Stimulated activated naive CD8-positive, alpha-beta T cell treated with anti-CD3 and anti-CD28 coated beads, Interleukin-15, amount 100 ng/mL, for 72 hours (primary cell): ENCODE measurements around the gene LRRC46.

Source experiments
- ATAC-seq: fragments of 150-1000 bp; cut with Tn5 transposase; 2 replicates; pipeline ENCODE4 v1.10.0; 2021; ENCODE audit warnings: mild to moderate bottlenecking, moderate library complexity
- DNase-seq, 2 donors: peaks; one replicate each; pipeline ENCODE4 v3.0.0; 2021 to 2022
- H3K27ac Mint-ChIP-seq, 2 donors: one replicate each; pipeline ENCODE4 v1.8.0; 2022; ENCODE audit warnings: mild to moderate bottlenecking in 2 of 2, mixed read lengths in 2 of 2, moderate library complexity in 2 of 2
- H3K27me3 Mint-ChIP-seq: one replicate; pipeline ENCODE4 v1.8.0; 2022; ENCODE audit warnings: mixed read lengths
- H3K4me1 Mint-ChIP-seq: one replicate; pipeline ENCODE4 v1.8.0; 2022; ENCODE audit warnings: mild to moderate bottlenecking, mixed read lengths
- H3K4me3 Mint-ChIP-seq, 2 donors: one replicate each; pipeline ENCODE4 v1.8.0; 2022; ENCODE audit warnings: mild to moderate bottlenecking in 2 of 2, mixed read lengths in 2 of 2, moderate library complexity in 1 of 2
- H3K9me3 Mint-ChIP-seq, 2 donors: one replicate each; pipeline ENCODE4 v1.8.0; 2022; ENCODE audit warnings: mixed read lengths in 2 of 2

The LRRC46 gene

DNA sequence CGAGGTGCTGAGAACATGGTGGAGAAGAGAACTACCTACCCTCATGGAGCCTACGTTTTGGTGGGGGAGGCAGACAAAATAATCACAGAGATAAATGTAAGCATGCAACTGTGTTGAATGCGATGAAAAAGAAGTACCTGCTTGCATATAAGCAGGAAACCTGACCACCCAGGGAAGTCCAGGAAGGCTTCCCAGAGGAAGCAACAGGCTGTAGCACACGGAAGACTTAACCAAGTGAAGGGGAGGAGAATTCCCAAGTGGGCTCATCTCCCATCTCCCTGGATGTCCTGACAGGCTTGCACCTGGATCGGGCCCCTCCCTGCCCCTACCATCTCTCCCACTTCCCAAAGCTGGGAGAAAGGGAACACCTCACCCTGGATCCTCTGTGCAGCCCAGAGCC, 7.6 kb downstream of the LRRC46 start:
- no peak overlapping the region for H3K4me3 Mint-ChIP-seq
- ATAC-seq (no peak), DNase-seq (no peak)
- H3K9me3 Mint-ChIP-seq: no peaks in the 10 kb centered on the region
- H3K27me3 Mint-ChIP-seq: peaks cover 4% of the 10 kb centered on the region
- no peak overlapping the region for H3K27ac Mint-ChIP-seq
- peaks cover 67% of the 10 kb centered on the region for H3K4me1 Mint-ChIP-seq

DNA sequence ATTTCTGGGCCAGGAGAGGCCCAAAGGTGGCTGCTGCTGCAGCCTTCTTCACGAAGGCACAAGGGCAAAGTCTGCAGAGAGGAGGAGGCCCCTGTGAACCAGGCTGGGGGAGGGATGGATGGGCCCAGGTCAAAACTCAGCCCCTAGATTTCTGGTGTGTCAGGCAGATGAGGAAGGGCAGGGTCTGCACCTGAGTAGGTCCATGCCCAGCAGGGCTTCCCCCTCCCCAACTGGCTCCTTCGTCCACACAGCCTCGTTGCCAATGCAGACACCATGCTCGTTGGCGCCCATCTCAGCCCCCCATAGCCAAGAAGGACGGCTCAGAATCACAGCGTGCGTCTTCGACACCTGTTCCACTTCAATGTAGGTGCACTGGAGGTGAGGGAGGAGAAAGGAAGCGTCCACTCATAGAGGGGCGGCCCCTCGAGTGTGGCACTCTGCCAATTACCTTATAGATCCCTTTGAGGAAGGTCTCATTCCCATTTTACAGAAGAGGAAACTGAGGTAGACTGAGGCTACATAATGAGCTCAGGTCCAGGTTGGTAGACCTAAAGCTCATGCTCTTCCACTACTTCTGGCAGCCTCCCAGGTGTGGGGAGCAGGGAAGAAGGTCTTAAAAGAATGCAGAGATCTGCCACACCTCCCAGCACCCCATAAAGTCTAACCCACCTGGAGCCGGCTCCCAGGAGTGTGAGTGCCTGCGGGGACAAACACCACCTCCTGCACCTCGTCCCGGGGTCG, 8.7 kb downstream of the LRRC46 start:
- peaks cover 15% of the 10 kb centered on the region for H3K27me3 Mint-ChIP-seq
- H3K4me3 Mint-ChIP-seq: peak overlapping the region; percentile 93 to 95

DNA sequence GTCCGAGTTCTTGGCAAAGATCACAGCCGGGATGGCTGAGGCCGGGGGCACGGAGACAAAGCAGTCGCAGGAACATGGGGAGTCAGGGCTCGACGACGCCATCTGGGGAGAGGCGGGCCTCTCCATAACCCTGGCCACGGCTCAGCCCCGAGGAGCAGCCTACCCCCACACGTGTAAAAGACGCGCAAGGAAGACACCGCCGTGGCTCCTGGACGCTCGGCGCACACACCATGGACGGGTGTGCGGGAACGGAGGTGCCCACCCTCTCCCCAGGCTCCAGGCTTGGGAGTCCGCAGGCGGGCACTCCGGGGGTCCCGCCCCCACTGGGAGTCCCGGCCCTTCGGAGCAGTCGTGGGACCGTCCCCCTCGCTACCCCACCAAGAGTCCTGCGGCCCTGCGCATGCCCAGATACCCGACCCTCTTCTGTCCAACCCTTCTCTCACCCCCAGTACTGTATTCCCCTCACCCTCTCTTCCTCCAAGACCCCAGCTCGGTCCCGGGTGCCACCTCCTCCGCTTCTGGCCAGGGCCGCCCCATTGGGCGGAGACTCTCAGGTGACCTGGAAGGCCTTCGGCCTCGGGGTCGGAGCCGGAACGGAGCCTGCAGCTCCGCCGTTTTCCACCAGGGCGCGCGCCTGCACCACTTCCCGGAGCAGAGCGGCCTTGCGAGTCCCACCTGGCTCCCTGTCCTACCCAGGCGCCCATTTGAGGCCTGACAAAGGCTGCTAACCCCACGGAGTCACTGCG, 9.4 kb downstream of the LRRC46 start, which contains the start of gene SCRN2:
SCRN2 (minus strand) TSS at position 532 of the 746 bp plus-strand sequence; CDS start at position 102, 430 bp downstream.
- H3K27ac Mint-ChIP-seq: peak within 1 kb of the TSS; percentile 88 to 94
- peak; percentile 93 for DNase-seq
- H3K9me3 Mint-ChIP-seq: no peaks in the 10 kb centered on the region
- peaks cover 48% of the 10 kb centered on the region for H3K4me1 Mint-ChIP-seq
- peaks cover 22% of the 10 kb centered on the region for H3K27me3 Mint-ChIP-seq
- ATAC-seq: peak; percentile 92
- H3K4me3 Mint-ChIP-seq: peak within 1 kb of the TSS; percentile 93 to 95

More for the DNA sequence above, 8.7 kb downstream of the LRRC46 start:
- H3K27ac Mint-ChIP-seq: peak overlapping the region; percentile 12 to 46
- DNase-seq (no peak), ATAC-seq (no peak)
- no peaks in the 10 kb centered on the region for H3K9me3 Mint-ChIP-seq
- peaks cover 56% of the 10 kb centered on the region for H3K4me1 Mint-ChIP-seq

DNA sequence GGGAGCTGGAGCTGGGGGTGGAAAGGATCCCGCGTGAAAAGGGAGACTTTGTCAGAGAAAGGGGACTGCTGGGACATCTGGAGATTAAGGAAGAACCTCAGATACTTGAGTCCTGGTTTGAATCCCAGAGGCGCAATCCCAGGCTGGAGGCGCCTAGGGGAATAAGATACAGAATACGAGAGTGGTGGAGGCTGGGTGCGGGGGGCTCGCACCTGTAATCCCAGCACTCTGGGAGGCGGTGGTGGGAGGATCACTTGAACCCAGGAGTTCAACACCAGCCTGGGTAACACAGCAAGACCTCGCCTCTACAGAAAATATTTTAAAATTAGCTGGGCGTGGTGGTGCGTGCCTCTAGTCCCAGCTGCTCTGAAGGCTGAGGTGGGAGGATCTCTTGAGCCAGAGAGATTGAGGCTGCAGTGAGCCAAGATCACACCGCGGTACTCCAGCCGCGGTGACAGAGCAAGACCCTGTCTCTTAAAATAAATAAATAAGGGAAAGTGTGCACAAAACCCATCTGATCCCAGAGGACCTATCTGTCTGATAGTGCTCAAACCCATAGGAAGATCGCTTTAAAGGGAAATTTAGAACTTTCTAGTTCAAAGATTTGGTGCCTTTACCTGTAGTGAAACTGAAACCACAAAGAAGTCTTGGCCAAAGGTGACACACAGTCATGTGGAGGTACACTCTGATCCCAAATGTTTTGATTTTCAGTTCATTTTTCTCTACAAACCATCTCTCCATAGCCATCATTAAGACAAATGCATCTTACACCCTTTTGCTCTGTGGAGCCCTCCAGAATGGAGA, 10.2 kb downstream of the LRRC46 start:
- Mint-ChIP-seq H3K4me3 (peak overlapping the region; percentile 93 to 95), H3K27me3 (peaks cover 30% of the 10 kb centered on the region), H3K27ac (peak overlapping the region; percentile 88 to 94), H3K9me3 (no peaks in the 10 kb centered on the region), H3K4me1 (peaks cover 47% of the 10 kb centered on the region)
- ATAC-seq: no peak
- DNase-seq: no peak

DNA sequence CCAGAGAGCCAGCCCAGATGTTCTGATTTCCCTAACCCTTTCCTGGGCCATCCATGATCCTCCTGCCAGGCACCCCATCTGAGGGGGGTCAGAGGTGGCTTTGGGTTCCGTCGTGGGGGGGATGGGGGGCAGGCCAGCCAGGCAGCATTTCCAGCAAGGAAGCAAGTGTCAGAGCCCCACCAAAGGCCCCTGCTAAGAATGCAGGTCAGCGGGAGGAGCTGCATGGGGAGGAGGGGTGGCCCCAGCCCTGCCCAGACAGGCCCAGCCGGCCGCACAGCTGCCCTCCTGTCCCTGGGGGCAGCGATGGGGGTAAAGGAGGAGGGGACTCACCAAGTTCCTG, 11.9 kb downstream of the LRRC46 start:
- H3K4me3 Mint-ChIP-seq: no peak overlapping the region
- ATAC-seq: no peak
- peaks cover 56% of the 10 kb centered on the region for H3K4me1 Mint-ChIP-seq
- H3K27me3 Mint-ChIP-seq: peaks cover 47% of the 10 kb centered on the region
- no peak for DNase-seq
- no peak overlapping the region for H3K27ac Mint-ChIP-seq
- H3K9me3 Mint-ChIP-seq: no peaks in the 10 kb centered on the region

DNA sequence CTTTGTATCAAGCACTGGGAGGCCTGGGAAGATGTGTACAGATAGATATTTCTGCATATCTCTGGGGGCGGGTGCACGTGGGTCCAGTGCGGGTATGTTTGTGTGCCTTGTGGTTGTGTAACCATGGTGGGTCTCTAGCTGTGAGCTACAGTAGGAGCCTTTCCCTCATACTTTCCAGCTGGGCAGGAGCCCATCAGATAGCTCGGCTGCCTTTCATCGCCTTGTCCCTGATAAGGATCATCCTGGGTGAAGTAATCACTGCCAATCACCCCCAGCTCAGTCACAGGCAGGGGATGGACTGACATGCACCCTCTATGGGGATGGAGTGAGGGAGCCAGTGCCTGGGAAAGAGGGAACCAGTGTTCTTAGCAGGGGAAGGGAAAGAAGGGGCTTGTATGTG, 12.8 kb downstream of the LRRC46 start:
- DNase-seq (no peak), ATAC-seq (no peak)
- Mint-ChIP-seq H3K4me1 (peaks cover 53% of the 10 kb centered on the region), H3K27ac (peak overlapping the region in 1 of 2 donors; percentile 65), H3K9me3 (no peaks in the 10 kb centered on the region), H3K27me3 (peaks cover 55% of the 10 kb centered on the region), H3K4me3 (no peak overlapping the region)

DNA sequence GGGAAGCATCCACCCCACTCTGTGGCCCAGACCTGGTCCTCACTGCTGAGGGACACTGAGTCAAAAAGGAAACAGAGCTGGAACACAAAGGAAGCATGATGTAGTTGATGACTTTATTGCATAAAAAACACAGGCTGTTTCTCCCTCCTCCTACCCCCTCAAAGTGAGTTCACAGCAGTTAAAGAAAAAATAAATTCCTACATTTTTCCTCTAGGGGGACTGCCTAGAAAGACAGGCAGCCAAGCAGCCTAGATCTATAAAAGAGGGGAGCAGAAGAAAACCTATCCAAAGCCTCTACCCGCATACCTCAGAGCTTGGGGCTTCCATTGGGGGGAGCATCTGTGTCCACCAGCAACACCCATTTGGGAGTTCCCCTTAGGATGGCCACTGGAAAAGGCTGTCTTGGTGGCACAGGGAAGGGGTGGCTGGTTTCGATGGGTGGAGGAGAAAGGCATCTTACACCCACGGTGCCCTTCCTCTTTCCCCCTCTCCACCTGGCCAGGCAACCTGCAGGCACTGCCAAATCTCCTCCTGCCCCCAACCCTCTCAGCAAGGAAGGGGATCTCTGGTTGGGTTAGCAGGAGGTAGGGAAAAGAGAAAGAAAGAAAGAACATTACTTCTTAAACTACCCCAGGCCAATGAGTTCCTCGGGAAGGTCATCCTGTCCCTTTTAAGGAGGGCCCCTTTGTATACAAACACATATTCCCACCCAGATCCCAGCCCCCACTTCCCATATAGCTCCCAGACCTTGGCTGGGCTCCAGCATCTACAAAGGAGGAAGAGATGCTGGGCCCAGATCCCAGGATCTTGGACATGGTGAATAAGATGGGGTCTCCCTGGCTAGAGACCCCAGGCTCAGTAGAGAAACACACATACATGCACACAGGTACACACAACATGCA, 13.6 kb downstream of the LRRC46 start:
- H3K9me3 Mint-ChIP-seq: no peaks in the 10 kb centered on the region
- no peak overlapping the region for H3K4me3 Mint-ChIP-seq
- no peak overlapping the region for H3K27ac Mint-ChIP-seq
- no peak for DNase-seq
- ATAC-seq: no peak
- H3K27me3 Mint-ChIP-seq: peaks cover 64% of the 10 kb centered on the region
- H3K4me1 Mint-ChIP-seq: peaks cover 53% of the 10 kb centered on the region

DNA sequence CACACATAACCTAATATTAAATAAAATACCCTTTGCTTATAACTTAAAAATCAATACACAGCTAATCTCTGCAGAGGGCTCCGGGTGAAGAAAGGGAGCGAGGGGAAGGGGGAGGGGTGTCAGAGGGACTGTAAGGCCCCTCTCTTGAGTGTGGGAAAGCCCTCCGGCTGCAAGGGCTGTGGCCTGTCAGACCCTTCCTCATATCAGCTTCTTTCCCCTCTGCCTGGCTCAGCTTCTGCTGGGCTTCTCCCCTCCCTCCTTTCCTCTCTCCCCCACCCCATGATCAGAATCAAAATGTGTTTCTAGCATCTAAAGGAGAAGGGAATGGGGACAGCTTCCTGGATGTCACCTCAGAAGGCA, 14.2 kb downstream of the LRRC46 start:
- peaks cover 54% of the 10 kb centered on the region for H3K4me1 Mint-ChIP-seq
- no peak overlapping the region for H3K27ac Mint-ChIP-seq
- DNase-seq (no peak), ATAC-seq (no peak)
- H3K4me3 Mint-ChIP-seq: no peak overlapping the region
- H3K27me3 Mint-ChIP-seq: peaks cover 70% of the 10 kb centered on the region
- no peaks in the 10 kb centered on the region for H3K9me3 Mint-ChIP-seq

DNA sequence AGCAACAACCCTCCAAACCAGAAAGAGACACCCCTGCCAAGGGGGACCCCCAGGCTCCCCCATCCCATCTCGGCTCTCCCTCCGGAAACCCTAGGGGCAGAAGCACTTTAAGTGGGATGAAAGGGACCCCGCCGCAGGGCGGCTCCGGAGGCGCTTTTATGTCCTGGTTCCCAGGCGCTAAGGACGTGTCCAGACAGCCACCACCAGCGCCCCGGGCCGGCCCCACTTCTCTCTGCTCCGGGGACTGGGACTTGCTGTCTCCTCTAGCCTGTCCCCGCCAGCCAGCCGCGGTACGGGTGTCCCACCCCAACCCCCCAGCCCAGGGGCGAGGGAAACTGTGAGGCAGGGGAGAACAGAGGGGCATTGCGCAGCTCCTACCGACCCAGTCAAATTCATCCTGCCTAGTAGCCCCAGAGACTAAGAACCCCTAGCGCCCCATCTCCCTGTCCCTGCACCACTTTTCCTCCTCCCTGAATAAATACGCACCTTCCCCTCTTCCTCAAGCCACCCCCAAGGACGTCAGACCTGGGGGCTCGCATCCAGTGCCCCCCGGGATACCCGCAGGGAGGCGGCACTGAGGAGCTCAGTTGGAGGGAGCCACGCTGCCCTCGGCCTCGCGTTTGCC, 15.4 kb downstream of the LRRC46 start:
- no peak for DNase-seq
- H3K4me1 Mint-ChIP-seq: peaks cover 53% of the 10 kb centered on the region
- H3K4me3 Mint-ChIP-seq: no peak overlapping the region
- no peak overlapping the region for H3K27ac Mint-ChIP-seq
- H3K27me3 Mint-ChIP-seq: peaks cover 79% of the 10 kb centered on the region
- H3K9me3 Mint-ChIP-seq: no peaks in the 10 kb centered on the region
- ATAC-seq: no peak

DNA sequence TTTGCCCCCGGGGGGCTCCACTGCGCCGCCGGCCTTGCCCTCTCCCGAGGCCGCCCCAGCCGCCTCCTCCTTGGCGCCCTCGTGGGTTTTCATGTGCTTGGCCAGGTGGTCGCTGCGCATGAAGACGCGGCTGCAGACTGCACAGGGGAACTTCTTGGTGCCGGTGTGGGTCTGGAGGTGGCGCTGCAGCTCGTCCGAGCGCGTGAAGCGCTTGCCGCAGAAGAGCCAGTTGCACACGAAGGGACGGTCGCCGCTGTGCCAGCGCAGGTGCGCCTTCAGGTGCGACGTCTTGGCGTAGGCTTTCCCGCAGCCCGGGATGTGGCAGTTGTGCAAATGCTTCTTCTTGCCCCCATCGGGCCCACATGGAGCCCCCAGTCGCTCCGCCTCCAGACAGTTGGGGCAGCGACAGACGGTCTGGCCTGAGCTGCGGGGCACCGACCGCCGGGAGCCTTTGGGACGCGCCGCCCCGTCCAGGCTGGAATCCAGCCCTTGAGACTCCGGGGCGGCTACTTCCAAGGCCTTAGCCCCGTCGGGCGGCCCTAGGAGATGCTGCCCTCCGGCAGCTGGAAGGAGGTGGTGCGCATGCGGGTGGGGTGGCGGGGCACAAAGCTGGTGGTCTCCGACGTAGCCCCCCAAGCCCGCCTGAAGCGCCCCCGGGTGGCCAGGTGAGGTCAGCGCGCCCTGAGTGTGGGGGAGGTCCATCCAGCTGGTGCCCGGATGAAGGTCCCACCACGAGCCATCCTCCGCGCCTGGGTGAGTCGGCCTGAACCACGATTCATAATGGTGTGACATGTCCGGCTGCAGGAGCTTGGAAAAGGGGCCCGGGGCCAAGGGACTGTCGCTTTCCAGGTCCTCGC, 16.1 kb downstream of the LRRC46 start:
- peaks cover 53% of the 10 kb centered on the region for H3K4me1 Mint-ChIP-seq
- no peak overlapping the region for H3K4me3 Mint-ChIP-seq
- ATAC-seq (no peak), DNase-seq (no peak)
- H3K27me3 Mint-ChIP-seq: peaks cover 86% of the 10 kb centered on the region
- H3K27ac Mint-ChIP-seq: no peak overlapping the region
- H3K9me3 Mint-ChIP-seq: no peaks in the 10 kb centered on the region

DNA sequence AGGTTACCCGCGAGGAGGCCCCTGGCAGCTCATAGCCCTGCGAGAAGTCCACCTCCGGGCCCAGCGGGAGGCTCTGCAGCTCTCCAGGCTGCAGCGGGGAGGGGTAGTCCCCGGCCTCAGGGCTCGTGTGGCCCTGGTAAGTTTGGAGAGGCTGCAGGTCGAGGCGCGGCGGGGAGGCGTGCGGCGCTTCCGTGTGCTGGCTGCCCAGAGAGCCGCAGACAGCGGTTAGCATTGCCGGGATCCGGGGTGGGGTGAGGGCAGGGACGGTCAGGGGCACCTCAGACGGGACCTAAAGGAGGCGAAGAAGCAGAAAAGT, 16.7 kb downstream of the LRRC46 start:
- peaks cover 49% of the 10 kb centered on the region for H3K4me1 Mint-ChIP-seq
- no peak overlapping the region for H3K27ac Mint-ChIP-seq
- DNase-seq (no peak), ATAC-seq (no peak)
- no peak overlapping the region for H3K4me3 Mint-ChIP-seq
- peaks cover 92% of the 10 kb centered on the region for H3K27me3 Mint-ChIP-seq
- H3K9me3 Mint-ChIP-seq: no peaks in the 10 kb centered on the region

DNA sequence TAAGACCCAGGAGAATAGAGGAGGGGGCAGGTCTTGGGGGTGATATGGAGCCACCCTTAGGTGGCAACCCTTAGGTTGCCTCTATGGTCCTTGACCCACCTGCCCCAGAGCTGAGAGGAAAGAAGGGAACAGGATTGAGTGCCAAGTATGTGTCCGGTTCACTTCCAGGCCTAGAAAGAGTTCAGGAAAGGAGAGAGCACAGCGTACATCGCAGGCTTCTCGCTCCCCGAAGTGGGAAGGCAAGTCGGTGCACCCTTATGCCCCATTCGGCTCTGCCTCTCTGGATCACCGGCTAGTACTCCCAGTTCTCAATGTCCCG, 18.9 kb downstream of the LRRC46 start:
- ATAC-seq (no peak), DNase-seq (no peak)
- Mint-ChIP-seq H3K27me3 (peaks cover 98% of the 10 kb centered on the region), H3K4me1 (peaks cover 55% of the 10 kb centered on the region), H3K4me3 (peak overlapping the region; percentile 69 to 80), H3K9me3 (no peaks in the 10 kb centered on the region), H3K27ac (no peak overlapping the region)

DNA sequence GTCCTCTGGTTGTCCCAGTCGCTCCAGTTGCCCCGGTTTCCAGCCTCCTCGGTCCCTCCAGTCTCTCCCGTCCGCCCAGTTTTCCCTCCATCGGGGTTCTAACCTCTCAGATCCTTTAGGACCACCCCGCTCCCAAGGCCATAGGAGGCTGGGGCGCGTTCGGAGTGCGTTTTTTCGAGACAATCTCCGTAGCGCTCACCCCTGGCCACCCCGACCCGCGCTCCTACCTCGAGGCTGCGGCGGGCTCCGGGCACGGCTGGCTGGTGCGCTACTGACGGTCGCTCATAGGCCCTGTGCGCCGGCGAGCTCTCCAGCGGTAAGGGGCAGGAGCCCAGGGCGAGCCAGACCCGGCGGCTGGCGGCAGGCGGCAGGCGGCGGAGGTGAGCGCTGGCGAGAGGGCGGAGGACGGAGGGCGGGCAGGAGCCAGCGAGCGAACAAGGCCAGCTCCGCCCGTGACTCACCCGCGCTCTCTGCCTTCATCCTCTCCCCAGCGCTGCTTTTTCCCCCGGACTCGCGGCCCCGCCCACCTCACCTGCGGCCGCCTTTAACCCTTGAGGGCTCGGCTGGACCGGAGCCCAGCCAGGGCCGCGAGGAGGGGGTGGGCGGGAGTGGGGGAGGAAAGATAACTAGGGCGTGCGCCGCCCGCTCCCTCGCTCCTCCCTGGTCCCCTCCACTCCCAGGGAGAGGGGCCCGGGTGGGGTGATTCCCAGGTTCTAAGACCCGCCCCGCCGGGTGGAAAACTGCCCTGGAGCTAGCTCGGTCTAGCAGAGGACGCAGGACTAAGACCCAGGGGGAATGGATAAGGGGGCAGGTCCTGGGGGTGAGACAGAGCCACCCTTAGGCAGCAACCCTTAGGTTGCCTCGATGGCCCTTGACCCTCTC, 19.5 kb downstream of the LRRC46 start, which contains the start of gene SP6:
SP6 (minus strand) TSS at position 472 of the 882 bp plus-strand sequence. CDS start 2,734 bp downstream, outside the sequence.
- no peak within 1 kb of the TSS for H3K27ac Mint-ChIP-seq
- H3K9me3 Mint-ChIP-seq: no peaks in the 10 kb centered on the region
- peak; percentile 66 to 69 for DNase-seq
- H3K27me3 Mint-ChIP-seq: peaks cover 98% of the 10 kb centered on the region
- H3K4me3 Mint-ChIP-seq: peak within 1 kb of the TSS; percentile 70 to 80
- H3K4me1 Mint-ChIP-seq: peaks cover 55% of the 10 kb centered on the region
- peak; percentile 89 for ATAC-seq
